Measurements from ENCODE around the gene TENT4A.

Gene TENT4A

GRCh38 chr5:6692906-6693305 lies 20.3 kb upstream of the TENT4A start:
- POLR2A ChIA-PET, result no interaction called here
- CTCF ChIA-PET, result interaction anchor here (1.1 kb wide), 1 partner anchor 14 kb away, joined by 3 read pairs; no protein-coding TSS in a partner anchor
- TF ChIP-seq CTCF (IDR thresholded peaks at IDR 0.05; ENCODE audit: control extremely low read depth, extremely low read depth, low read depth, missing control alignments), result no peak
- no peak for DNase-seq (ENCODE audit: extremely low spot score)

- TF ChIP-seq CTCF (IDR thresholded peaks at IDR 0.05; ENCODE audit: control extremely low read depth, extremely low read depth, low read depth, missing control alignments), result no peak
- ChIA-PET POLR2A (no interaction called here), CTCF (no interaction called here)
- DNase-seq (ENCODE audit: extremely low spot score), result no peak
Measured at GRCh38 chr5:6698696-6699095, 14.5 kb upstream of the TENT4A start.

- ChIA-PET CTCF (no interaction called here), POLR2A (no interaction called here)
- no peak for DNase-seq (ENCODE audit: extremely low spot score)
- TF ChIP-seq CTCF (IDR thresholded peaks at IDR 0.05; ENCODE audit: control extremely low read depth, extremely low read depth, low read depth, missing control alignments), result no peak
Measured at GRCh38 chr5:6699357-6699756, 13.9 kb upstream of the TENT4A start.

- ChIA-PET POLR2A (no interaction called here), CTCF (interaction anchor here (1.0 kb wide), 1 partner anchor 28 kb away, joined by 3 read pairs; no protein-coding TSS in a partner anchor)
- no peak for DNase-seq (ENCODE audit: extremely low spot score)
- no peak for TF ChIP-seq CTCF (IDR thresholded peaks at IDR 0.05; ENCODE audit: control extremely low read depth, extremely low read depth, low read depth, missing control alignments)
Measured at GRCh38 chr5:6700074-6700684, 13.1 kb upstream of the TENT4A start.

- ChIA-PET POLR2A (no interaction called here), CTCF (interaction anchor here (1.0 kb wide), 1 partner anchor 28 kb away, joined by 3 read pairs; no protein-coding TSS in a partner anchor)
- no peak for DNase-seq (ENCODE audit: extremely low spot score)
- no peak for TF ChIP-seq CTCF (IDR thresholded peaks at IDR 0.05; ENCODE audit: control extremely low read depth, extremely low read depth, low read depth, missing control alignments)
Measured at GRCh38 chr5:6700685-6701355, 12.4 kb upstream of the TENT4A start.

GRCh38 chr5:6701491-6701890 lies 11.7 kb upstream of the TENT4A start:
- ChIA-PET POLR2A (no interaction called here), CTCF (no interaction called here)
- DNase-seq (ENCODE audit: extremely low spot score), result no peak
- no peak for TF ChIP-seq CTCF (IDR thresholded peaks at IDR 0.05; ENCODE audit: control extremely low read depth, extremely low read depth, low read depth, missing control alignments)
